Brain microvascular endothelial cell (primary cell): ENCODE data around the gene HPRT1.

ENCODE experiments used
- DNase-seq: peaks from one replicate; pipeline ENCODE4 v3.0.0-alpha.2; 2020
- H3K27ac ChIP-seq: fragments of 250-450 bp; sonication (Bioruptor Pico); 2 replicates; pipeline ENCODE4 v1.5.1; 2020; ENCODE audit warnings: mild to moderate bottlenecking, moderate library complexity
- H3K27me3 ChIP-seq: fragments of 250-450 bp; sonication (Bioruptor Pico); replicated peaks from 2 replicates; pipeline ENCODE4 v1.5.1; 2020; ENCODE audit warnings: mild to moderate bottlenecking
- H3K36me3 ChIP-seq: fragments of 250-450 bp; sonication (Bioruptor Pico); replicated peaks from 2 replicates; pipeline ENCODE4 v1.5.1; 2020; ENCODE audit warnings: mild to moderate bottlenecking
- H3K4me3 ChIP-seq: 2 replicates; pipeline ENCODE4 v1.5.1; 2011; ENCODE audit warnings: low read depth, mild to moderate bottlenecking, control low read depth, low read length, moderate library complexity
- in situ Hi-C: cut with HindIII; loops from 2 replicates; pipeline ENCODE4 v1.10.0; 2017; ENCODE audit warnings: low sequenced_read_pairs, low pct_ligation_motif_present
- TF ChIP-seq, protein P1 (sequence below): IDR thresholded peaks from 2 replicates; pipeline ENCODE4 v1.5.1; 2011; ENCODE audit warnings: low read depth, mild to moderate bottlenecking, moderate library complexity, low read length, control low read depth, inconsistent platforms; ENCODE audit errors: missing control alignments

The HPRT1 gene, protein sequence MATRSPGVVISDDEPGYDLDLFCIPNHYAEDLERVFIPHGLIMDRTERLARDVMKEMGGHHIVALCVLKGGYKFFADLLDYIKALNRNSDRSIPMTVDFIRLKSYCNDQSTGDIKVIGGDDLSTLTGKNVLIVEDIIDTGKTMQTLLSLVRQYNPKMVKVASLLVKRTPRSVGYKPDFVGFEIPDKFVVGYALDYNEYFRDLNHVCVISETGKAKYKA

DNA sequence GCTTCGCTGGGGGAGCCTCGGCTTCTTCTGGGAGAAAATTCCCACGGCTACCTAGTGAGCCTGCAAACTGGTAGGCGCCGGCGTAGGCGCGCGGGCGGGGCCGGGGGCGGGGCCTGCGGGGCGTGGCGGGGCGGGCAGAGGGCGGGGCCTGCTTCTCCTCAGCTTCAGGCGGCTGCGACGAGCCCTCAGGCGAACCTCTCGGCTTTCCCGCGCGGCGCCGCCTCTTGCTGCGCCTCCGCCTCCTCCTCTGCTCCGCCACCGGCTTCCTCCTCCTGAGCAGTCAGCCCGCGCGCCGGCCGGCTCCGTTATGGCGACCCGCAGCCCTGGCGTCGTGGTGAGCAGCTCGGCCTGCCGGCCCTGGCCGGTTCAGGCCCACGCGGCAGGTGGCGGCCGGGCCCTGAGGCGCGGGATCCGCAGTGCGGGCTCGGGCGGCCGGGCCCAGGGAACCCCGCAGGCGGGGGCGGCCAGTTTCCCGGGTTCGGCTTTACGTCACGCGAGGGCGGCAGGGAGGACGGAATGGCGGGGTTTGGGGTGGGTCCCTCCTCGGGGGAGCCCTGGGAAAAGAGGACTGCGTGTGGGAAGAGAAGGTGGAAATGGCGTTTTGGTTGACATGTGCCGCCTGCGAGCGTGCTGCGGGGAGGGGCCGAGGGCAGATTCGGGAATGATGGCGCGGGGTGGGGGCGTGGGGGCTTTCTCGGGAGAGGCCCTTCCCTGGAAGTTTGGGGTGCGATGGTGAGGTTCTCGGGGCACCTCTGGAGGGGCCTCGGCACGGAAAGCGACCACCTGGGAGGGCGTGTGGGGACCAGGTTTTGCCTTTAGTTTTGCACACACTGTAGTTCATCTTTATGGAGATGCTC lies at the start of gene HPRT1:
TSS of gene HPRT1 (plus strand) at position 161 of the 857 bp plus-strand sequence. CDS start at position 308, 147 bp downstream.
- DNase-seq = peak; percentile 63
- H3K27me3 ChIP-seq = no peaks in the 10 kb centered on the region
- no peaks in the 10 kb centered on the region for H3K36me3 ChIP-seq
- TF ChIP-seq, protein P1, sequence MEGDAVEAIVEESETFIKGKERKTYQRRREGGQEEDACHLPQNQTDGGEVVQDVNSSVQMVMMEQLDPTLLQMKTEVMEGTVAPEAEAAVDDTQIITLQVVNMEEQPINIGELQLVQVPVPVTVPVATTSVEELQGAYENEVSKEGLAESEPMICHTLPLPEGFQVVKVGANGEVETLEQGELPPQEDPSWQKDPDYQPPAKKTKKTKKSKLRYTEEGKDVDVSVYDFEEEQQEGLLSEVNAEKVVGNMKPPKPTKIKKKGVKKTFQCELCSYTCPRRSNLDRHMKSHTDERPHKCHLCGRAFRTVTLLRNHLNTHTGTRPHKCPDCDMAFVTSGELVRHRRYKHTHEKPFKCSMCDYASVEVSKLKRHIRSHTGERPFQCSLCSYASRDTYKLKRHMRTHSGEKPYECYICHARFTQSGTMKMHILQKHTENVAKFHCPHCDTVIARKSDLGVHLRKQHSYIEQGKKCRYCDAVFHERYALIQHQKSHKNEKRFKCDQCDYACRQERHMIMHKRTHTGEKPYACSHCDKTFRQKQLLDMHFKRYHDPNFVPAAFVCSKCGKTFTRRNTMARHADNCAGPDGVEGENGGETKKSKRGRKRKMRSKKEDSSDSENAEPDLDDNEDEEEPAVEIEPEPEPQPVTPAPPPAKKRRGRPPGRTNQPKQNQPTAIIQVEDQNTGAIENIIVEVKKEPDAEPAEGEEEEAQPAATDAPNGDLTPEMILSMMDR = no peak
- in situ Hi-C loops = no loop called here
- peak within 1 kb of the TSS; percentile 68 for H3K27ac ChIP-seq
- peak within 1 kb of the TSS; percentile 65 for H3K4me3 ChIP-seq

DNA sequence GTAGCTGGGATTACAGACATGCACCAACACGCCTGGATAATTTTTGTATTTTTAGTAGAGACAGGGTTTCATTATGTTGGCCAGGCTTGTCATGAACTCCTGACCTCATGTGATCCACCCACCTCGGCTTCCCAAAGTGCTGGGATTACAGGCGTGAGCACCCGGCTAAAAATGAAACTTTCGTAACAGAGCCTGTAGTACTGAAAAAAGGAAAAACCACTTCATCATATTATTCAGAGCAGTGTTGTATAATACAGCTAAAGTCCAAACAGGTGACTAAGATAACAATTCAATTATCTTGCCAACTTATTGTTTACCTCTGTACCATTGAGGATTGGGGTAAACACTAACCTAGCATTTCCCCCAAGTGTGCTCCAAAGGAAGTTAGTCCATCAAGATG lies 43.9 kb upstream of the HPRT1 start:
- Histone ChIP-seq H3K27me3 (no peaks in the 10 kb centered on the region), H3K4me3 (no peak overlapping the region), H3K27ac (no peak overlapping the region), H3K36me3 (no peaks in the 10 kb centered on the region)
- DNase-seq = no peak
- in situ Hi-C loops = no loop called here
- TF ChIP-seq, protein P1 = no peak

DNA sequence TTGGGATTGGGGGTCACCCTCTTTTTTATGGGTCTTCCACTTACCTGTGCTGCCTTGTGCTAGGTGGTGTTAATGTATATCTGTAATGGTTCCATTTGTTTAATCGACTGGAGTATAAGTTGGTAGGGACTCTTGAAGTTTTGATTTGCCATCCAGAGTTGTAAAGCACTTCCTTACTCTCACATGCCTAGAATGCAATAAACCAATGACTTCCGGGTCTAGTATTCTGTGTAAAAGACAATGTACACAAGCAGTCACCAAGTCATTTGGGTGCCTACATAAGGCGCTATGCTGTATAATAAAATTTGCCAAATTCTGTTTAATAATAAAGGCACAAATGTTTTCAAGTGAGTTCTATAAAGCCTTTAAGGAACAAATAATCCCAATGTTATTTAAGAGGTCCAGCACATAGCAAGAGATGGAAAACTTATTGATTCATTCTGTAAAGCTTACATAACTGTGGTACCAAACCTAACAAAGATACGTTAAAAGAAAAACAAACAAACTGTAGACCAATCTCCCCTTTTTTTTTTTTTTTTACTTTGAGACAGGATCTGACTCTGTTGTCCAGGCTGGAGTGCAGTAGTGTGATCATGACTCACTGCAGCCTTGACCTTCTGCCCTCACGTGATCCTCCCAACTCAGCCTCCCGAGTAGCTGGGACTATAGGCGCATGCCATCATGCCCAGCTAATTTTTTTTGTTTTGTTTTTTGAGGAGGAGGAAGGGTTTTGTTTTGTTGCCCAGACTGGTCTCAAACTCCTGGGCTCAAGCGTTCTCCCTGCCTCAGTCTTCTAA lies 41.5 kb upstream of the HPRT1 start:
- no peaks in the 10 kb centered on the region for H3K27me3 ChIP-seq
- in situ Hi-C loops = no loop called here
- DNase-seq = no peak
- H3K36me3 ChIP-seq = no peaks in the 10 kb centered on the region
- no peak overlapping the region for H3K27ac ChIP-seq
- TF ChIP-seq, protein P1 = no peak
- H3K4me3 ChIP-seq = no peak overlapping the region

DNA sequence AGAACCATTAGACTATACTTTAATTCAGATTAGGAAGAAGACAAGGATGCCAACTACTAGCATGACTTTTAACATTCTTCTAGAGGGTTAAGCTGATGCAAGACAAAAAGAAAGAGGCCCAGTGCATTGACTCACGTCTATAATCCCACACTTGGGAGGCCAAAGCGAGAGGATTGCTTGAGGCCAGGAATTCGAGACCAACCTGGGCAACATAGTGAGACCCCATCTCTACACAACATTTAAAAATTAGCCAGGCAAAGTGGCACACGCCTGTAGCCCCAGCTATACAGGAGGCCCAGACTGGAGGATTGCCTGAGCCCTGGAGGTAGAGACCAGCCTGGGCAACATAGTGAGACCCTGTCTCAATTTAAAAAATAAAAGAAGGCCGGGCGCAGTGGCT lies 40.2 kb upstream of the HPRT1 start:
- Histone ChIP-seq H3K4me3 (no peak overlapping the region), H3K36me3 (no peaks in the 10 kb centered on the region), H3K27ac (no peak overlapping the region), H3K27me3 (no peaks in the 10 kb centered on the region)
- DNase-seq = no peak
- in situ Hi-C loops = no loop called here
- TF ChIP-seq, protein P1 = no peak

DNA sequence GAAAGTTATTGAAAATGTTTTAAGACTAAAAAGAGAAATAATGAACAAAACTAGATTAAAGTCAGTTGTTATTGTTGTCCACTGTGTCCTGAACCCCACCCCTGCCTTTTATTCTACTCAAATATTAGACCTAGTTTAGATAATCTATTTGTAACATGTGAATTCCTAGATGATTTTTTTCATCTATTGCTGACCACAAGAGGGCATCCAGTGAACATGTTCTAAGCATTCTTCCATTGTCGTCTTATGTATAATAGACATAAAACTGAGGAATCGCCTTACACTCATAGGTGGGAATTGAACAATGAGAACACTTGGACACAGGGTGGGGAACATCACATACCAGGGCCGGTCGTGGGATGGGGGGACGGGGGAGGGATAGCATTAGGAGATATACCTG lies 36.4 kb upstream of the HPRT1 start:
- Histone ChIP-seq H3K27me3 (no peaks in the 10 kb centered on the region), H3K4me3 (no peak overlapping the region), H3K36me3 (no peaks in the 10 kb centered on the region), H3K27ac (no peak overlapping the region)
- no peak for DNase-seq
- TF ChIP-seq, protein P1 = peak; percentile 36
- in situ Hi-C loops = no loop called here
